Calu3 (cell line): Measurements from ENCODE around the gene LRRC75A. TPM values are rescaled to one million over a fixed set of nuclear protein-coding genes. Genes with fewer than 3 reads are reported as not detected.

Experiments
- BruUV-seq: library from RNA; stranded (reverse); fragments of 400-500 nt; replicated peaks from 2 replicates; lab custom pipeline; 2021; lab: Mats Ljungman, UMichigan
- CTCF ChIA-PET: fragments of 300-600 bp; sonication (Branson Sonifier 250); formaldehyde crosslinking; loops from one replicate; lab custom pipeline; 2022; ENCODE audit warnings: antibody characterized with exemption; lab: Charles Lee
- DNase-seq: peaks from one replicate; pipeline ENCODE4 v3.0.0; 2022
- H3K27ac Mint-ChIP-seq: one replicate; pipeline ENCODE4 v1.8.0; 2022; ENCODE audit warnings: mixed read lengths; ENCODE audit not compliant: unreplicated experiment
- H3K27me3 Mint-ChIP-seq: one replicate; pipeline ENCODE4 v1.8.0; 2022; ENCODE audit warnings: mixed read lengths; ENCODE audit not compliant: unreplicated experiment
- H3K36me3 Mint-ChIP-seq: one replicate; pipeline ENCODE4 v1.8.0; 2022; ENCODE audit warnings: mild to moderate bottlenecking, moderate library complexity, mixed read lengths; ENCODE audit not compliant: insufficient read depth, unreplicated experiment
- H3K4me1 Mint-ChIP-seq: one replicate; pipeline ENCODE4 v1.8.0; 2022; ENCODE audit warnings: mild to moderate bottlenecking, low read depth, mixed read lengths; ENCODE audit not compliant: unreplicated experiment
- H3K4me3 Mint-ChIP-seq: one replicate; pipeline ENCODE4 v1.8.0; 2022; ENCODE audit warnings: mild to moderate bottlenecking, low read depth, moderate library complexity, mixed read lengths; ENCODE audit not compliant: unreplicated experiment
- H3K9me3 Mint-ChIP-seq: one replicate; pipeline ENCODE4 v1.8.0; 2022; ENCODE audit warnings: low read depth, mixed read lengths; ENCODE audit not compliant: unreplicated experiment
- intact Hi-C: fragments of 100-400 bp; cut with micrococcal nuclease; formaldehyde crosslinking; loops from one replicate; pipeline ENCODE4 v1.10.0; 2022; ENCODE audit not compliant: unreplicated experiment
- total RNA-seq: library from RNA; stranded (reverse); gene quantifications from 2 replicates; pipeline ENCODE4 v1.2.3, GENCODE V29; 2022
- TF ChIP-seq, protein P1 (sequence below): fragments of 200-600 bp; IDR thresholded peaks from one replicate; pipeline ENCODE4 v1.8.0; 2022; ENCODE audit warnings: antibody characterized with exemption; ENCODE audit not compliant: unreplicated experiment

The LRRC75A gene
- total RNA-seq, 1 experiment from 2014 or later = 3.0 TPM

DNA sequence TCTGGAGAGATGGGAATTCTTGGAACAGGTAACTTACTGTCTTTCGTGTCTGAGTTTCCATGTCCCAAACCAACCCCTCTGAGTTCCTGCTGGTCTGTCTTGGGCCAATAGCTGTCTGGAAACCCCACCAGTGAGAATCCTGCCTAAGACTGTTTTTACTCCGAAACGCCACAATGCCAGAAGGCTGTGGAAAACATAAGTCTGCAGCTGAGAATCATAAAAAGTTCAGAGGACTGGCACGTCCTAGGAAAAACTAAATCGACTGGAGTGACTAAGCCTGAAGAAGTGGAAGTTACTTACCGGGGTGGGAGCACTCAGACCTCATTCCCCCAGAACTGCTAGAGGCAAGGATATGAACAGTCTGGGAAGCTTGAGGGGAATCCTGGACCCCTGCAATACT lies 13.3 kb downstream of the LRRC75A start:
- H3K4me3 Mint-ChIP-seq = no peak overlapping the region
- no peaks in the 10 kb centered on the region for H3K9me3 Mint-ChIP-seq
- no TSS peak for BruUV-seq
- no peak for DNase-seq
- H3K27me3 Mint-ChIP-seq = no peaks in the 10 kb centered on the region
- H3K27ac Mint-ChIP-seq = no peak overlapping the region
- intact Hi-C loops = no loop called here
- H3K36me3 Mint-ChIP-seq = no peaks in the 10 kb centered on the region
- TF ChIP-seq, protein P1, sequence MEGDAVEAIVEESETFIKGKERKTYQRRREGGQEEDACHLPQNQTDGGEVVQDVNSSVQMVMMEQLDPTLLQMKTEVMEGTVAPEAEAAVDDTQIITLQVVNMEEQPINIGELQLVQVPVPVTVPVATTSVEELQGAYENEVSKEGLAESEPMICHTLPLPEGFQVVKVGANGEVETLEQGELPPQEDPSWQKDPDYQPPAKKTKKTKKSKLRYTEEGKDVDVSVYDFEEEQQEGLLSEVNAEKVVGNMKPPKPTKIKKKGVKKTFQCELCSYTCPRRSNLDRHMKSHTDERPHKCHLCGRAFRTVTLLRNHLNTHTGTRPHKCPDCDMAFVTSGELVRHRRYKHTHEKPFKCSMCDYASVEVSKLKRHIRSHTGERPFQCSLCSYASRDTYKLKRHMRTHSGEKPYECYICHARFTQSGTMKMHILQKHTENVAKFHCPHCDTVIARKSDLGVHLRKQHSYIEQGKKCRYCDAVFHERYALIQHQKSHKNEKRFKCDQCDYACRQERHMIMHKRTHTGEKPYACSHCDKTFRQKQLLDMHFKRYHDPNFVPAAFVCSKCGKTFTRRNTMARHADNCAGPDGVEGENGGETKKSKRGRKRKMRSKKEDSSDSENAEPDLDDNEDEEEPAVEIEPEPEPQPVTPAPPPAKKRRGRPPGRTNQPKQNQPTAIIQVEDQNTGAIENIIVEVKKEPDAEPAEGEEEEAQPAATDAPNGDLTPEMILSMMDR = no peak
- CTCF ChIA-PET = no interaction called here
- no peaks in the 10 kb centered on the region for H3K4me1 Mint-ChIP-seq

DNA sequence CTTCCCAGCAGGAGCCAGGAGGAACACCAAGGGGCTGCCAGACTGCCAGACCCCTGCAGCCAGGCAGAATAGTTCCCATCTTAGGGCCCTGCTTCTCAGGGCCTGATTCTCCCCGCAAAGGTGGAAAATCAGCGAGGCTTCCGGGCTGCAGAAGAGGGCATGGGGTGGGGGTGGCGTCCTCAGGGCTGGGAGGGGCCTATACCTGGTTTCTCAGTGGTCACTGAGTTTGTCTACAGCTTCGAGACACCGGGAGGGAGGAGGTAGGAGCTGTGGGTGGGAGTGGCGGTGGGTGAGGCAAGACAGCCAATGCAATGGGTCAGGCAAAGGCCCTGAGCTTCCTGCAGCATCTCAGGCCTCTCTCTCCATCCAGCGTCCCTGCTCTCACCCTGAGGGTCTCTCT lies 14.3 kb downstream of the LRRC75A start:
- intact Hi-C loops = no loop called here
- no peaks in the 10 kb centered on the region for H3K9me3 Mint-ChIP-seq
- H3K36me3 Mint-ChIP-seq = no peaks in the 10 kb centered on the region
- CTCF ChIA-PET = no interaction called here
- no TSS peak for BruUV-seq
- no peak overlapping the region for H3K4me3 Mint-ChIP-seq
- TF ChIP-seq, protein P1 = no peak
- DNase-seq = no peak
- H3K27ac Mint-ChIP-seq = no peak overlapping the region
- no peaks in the 10 kb centered on the region for H3K4me1 Mint-ChIP-seq
- no peaks in the 10 kb centered on the region for H3K27me3 Mint-ChIP-seq

DNA sequence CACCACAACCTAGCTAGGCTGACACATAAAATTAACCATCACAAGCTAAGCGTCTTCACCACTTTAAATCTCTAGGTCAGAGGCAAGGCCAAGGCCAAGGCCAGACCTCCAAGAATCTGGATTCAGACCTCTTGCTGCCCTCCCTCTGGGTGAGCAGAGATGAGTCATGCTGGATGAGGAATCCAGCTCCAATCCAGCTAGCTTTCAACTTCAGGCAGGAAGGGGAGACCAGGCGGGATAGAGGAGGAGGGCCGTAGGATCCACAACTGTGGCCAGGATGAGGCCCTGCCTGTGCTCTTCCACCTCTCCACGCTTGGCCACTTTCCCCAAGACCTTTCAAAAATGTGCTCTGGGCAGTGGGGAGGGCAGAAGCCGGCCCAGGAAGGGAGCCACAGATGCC lies 14.7 kb downstream of the LRRC75A start:
- CTCF ChIA-PET = no interaction called here
- intact Hi-C loops = no loop called here
- no peak for DNase-seq
- Mint-ChIP-seq H3K36me3 (no peaks in the 10 kb centered on the region), H3K27ac (no peak overlapping the region), H3K4me1 (no peaks in the 10 kb centered on the region), H3K4me3 (no peak overlapping the region), H3K27me3 (no peaks in the 10 kb centered on the region), H3K9me3 (no peaks in the 10 kb centered on the region)
- BruUV-seq = no TSS peak
- TF ChIP-seq, protein P1 = no peak

DNA sequence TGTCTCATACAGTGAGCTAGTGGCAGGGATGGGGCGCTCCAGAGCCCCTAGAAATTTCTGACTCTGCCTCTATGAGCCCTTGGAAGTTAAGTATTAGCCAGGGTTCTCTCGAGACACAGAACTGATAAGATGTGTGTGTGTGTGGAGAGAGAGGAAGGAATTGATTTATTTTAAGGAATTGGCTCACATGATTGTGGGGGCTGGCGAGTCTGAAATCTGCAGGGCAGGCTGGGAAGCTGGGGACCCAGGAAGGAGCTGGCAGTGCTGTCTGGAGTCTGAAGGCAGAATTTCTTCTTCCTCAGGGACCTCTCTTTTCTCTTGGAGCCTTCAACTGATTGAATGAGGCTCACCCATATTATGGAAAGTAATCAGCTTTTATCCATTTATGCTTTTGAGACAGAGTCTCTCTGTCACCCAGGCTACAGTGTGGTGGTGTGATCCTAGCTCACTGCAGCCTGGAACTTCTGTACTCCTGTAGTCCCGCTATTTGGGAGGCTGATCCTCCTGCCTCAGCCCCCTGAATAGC lies 16.8 kb downstream of the LRRC75A start:
- BruUV-seq = no TSS peak
- no peaks in the 10 kb centered on the region for H3K4me1 Mint-ChIP-seq
- TF ChIP-seq, protein P1 = no peak
- no peak for DNase-seq
- intact Hi-C loops = no loop called here
- CTCF ChIA-PET = no interaction called here
- no peaks in the 10 kb centered on the region for H3K9me3 Mint-ChIP-seq
- H3K27me3 Mint-ChIP-seq = no peaks in the 10 kb centered on the region
- H3K27ac Mint-ChIP-seq = no peak overlapping the region
- H3K4me3 Mint-ChIP-seq = no peak overlapping the region
- H3K36me3 Mint-ChIP-seq = no peaks in the 10 kb centered on the region
